ENCODE data around the gene MED15.
A peak's percentile ranks its signal among the peaks of the same experiment; 100 is the strongest.

Gene MED15, protein sequence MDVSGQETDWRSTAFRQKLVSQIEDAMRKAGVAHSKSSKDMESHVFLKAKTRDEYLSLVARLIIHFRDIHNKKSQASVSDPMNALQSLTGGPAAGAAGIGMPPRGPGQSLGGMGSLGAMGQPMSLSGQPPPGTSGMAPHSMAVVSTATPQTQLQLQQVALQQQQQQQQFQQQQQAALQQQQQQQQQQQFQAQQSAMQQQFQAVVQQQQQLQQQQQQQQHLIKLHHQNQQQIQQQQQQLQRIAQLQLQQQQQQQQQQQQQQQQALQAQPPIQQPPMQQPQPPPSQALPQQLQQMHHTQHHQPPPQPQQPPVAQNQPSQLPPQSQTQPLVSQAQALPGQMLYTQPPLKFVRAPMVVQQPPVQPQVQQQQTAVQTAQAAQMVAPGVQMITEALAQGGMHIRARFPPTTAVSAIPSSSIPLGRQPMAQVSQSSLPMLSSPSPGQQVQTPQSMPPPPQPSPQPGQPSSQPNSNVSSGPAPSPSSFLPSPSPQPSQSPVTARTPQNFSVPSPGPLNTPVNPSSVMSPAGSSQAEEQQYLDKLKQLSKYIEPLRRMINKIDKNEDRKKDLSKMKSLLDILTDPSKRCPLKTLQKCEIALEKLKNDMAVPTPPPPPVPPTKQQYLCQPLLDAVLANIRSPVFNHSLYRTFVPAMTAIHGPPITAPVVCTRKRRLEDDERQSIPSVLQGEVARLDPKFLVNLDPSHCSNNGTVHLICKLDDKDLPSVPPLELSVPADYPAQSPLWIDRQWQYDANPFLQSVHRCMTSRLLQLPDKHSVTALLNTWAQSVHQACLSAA

DNA sequence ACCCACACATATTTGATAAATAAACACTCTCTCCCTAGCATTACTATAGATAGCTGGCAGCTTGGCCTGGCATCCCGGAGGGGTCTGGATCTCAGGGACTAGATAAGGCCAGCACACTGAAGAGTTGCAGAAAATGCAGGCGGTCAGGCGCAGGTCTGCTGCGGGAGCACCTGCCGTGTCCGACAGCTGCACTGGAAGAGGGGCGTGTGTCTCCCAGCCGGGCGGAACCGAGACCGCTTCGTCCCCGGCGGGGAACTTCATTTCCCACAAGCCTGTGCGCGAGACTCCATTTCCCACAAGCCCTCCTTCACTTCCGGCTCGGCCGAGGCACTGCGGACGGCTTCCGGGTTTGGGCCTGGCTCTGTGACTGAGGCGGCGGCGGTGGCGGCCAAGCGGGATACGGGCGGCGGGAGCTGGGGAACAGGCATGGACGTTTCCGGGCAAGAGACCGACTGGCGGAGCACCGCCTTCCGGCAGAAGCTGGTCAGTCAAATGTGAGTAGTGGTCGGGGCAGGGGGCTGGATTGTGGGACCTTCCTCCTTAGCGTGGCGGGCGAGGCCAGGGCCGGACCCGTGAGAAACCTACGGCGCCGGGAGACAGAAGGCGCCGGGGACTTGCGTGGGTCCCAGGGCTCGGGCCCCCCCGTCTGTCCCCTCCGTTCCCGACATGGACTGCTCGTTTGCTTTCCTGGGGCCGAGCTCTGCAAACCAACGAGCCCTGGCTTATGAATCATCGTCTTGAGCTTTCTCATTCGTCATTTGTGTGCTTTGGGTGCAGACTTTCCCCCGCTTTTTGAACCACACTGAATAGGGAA, at the start of gene MED15:
Gene MED15, plus strand, starts transcription at position 358 of the 814 bp plus-strand sequence. Its CDS starts 69 bp downstream, at position 427.
- H3K27me3 ChIP-seq (ENCODE audit: control insufficient read depth, insufficient read depth, low read length): no peaks in the 10 kb centered on the region
- H3K9me3 ChIP-seq (ENCODE audit: control insufficient read depth, low read length): no peaks in the 10 kb centered on the region
- H3K36me3 ChIP-seq (ENCODE audit: control insufficient read depth, insufficient read depth, low read length): no peaks in the 10 kb centered on the region
- peaks cover 38% of the 10 kb centered on the region for H3K4me1 ChIP-seq (ENCODE audit: control insufficient read depth, insufficient read depth, low read length)
- H3K4me3 ChIP-seq (ENCODE audit: low read length): peak within 1 kb of the TSS; percentile 42
- H3K9ac ChIP-seq (ENCODE audit: low read length): peak within 1 kb of the TSS; percentile 97

DNA sequence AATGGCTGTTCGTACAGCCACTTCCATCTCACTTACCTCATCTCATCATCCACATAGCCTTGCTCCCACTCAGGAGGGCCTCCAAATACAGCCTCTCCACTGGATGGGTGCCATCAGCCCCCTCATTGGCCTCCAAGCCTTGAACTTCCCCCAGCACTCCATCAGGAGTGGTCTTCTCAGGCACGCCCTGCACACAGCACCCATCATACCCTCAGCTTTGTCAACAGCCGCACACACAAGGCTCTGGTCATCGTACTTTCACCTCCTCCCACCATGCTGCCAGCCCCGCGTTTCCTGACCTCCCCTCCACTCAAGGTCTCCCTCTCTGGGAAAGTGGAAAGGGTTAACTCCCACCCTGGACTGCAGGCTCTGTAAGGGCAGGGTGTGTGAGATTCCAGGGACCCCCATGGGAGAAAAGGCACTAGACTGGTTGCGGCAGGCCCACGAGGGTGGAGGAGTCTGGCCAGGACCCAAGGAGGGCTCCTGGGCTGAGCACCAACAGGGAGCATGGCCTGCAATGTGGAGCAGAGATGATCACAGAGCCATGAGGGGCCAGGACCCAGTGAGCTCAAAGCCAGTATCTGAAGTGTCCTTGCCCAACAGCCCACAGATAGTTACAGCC, 48.8 kb upstream of the MED15 start:
- no peak overlapping the region for H3K4me3 ChIP-seq (ENCODE audit: low read length)
- no peak overlapping the region for H3K9ac ChIP-seq (ENCODE audit: low read length)
- H3K36me3 ChIP-seq (ENCODE audit: control insufficient read depth, insufficient read depth, low read length): no peaks in the 10 kb centered on the region
- H3K9me3 ChIP-seq (ENCODE audit: control insufficient read depth, low read length): no peaks in the 10 kb centered on the region
- no peaks in the 10 kb centered on the region for H3K27me3 ChIP-seq (ENCODE audit: control insufficient read depth, insufficient read depth, low read length)
- H3K4me1 ChIP-seq (ENCODE audit: control insufficient read depth, insufficient read depth, low read length): no peaks in the 10 kb centered on the region

DNA sequence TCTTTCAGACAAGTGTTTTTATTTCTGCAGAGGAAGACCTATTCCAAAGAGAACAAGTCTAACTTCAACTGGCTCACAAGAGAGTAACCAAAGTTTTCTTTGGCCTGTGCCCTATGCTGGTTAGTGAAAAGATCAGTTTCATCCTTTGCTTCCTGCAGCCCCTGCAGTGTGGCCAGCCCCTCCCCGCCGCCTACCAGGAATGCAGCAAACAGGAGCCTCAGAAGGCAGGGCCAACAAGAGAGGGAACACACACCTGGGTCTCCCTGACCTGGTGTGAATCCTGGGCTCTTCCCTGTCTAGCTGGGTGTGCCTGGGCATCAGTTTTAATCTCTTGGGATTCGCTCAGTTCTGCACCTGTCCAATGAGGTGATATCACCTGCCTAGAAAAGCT, 48.3 kb upstream of the MED15 start:
- no peak overlapping the region for H3K4me3 ChIP-seq (ENCODE audit: low read length)
- H3K36me3 ChIP-seq (ENCODE audit: control insufficient read depth, insufficient read depth, low read length): no peaks in the 10 kb centered on the region
- no peak overlapping the region for H3K9ac ChIP-seq (ENCODE audit: low read length)
- no peaks in the 10 kb centered on the region for H3K4me1 ChIP-seq (ENCODE audit: control insufficient read depth, insufficient read depth, low read length)
- no peaks in the 10 kb centered on the region for H3K9me3 ChIP-seq (ENCODE audit: control insufficient read depth, low read length)
- no peaks in the 10 kb centered on the region for H3K27me3 ChIP-seq (ENCODE audit: control insufficient read depth, insufficient read depth, low read length)

DNA sequence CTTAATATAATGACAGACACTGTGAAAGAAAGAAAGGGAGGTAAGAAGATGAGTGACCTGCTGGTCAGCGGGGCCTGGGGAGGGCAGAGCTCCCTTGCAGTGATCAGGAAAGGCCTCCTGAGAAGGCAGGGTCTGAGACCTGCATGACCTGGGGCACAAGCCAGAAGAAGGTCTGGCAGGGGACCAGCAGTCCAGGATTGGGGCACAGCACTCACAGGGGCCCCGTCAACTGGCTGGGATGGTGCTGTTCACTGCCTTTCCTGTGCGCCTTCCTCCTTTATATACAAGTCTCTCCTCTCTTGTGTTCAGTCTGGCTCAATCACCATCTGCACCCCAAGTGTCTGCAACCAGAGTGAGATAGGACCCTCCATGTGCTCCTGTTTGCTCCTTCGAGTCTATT, 47.5 kb upstream of the MED15 start:
- Histone ChIP-seq H3K36me3 (ENCODE audit: control insufficient read depth, insufficient read depth, low read length) (peaks cover 5% of the 10 kb centered on the region), H3K4me1 (ENCODE audit: control insufficient read depth, insufficient read depth, low read length) (no peaks in the 10 kb centered on the region), H3K27me3 (ENCODE audit: control insufficient read depth, insufficient read depth, low read length) (no peaks in the 10 kb centered on the region), H3K9ac (ENCODE audit: low read length) (no peak overlapping the region), H3K9me3 (ENCODE audit: control insufficient read depth, low read length) (no peaks in the 10 kb centered on the region), H3K4me3 (ENCODE audit: low read length) (no peak overlapping the region)

DNA sequence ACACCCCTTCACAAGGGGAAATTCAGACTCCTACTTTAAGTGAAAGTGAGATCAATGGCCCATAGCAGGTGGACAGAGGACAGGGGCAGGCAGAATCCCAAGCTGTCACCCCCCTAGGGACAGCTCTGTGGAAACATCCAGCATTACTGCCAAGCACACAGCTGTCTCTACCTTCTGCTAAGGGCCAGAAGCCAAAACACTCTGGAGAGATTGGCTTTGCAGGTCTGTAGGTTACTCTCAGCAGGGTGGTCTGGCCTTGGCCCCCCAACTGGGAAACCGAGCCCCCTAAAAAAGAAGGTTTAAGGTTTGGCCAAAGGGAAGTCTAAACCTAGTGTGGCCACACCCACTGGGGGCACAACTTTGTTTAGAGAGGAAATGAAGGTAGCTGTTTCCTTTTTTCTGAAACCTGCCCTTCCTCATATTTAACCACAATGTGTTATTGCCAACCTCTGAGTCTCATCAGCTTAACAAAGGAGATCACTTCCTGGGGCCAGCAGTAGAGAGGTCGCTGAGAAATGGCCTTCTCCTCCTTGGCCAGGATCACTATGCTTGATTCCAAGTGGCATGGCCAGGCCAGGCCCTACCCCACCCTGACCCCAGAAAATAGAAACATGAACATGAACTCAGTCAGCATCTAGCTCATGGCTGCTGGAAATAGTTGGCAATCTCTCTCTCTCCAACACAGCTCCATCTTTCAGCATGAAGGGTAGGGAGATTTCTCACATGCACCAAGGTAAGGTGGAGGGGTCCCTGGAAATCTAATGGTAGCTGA, 43.9 kb upstream of the MED15 start:
- Histone ChIP-seq H3K9ac (ENCODE audit: low read length) (no peak overlapping the region), H3K27me3 (ENCODE audit: control insufficient read depth, insufficient read depth, low read length) (no peaks in the 10 kb centered on the region), H3K4me1 (ENCODE audit: control insufficient read depth, insufficient read depth, low read length) (no peaks in the 10 kb centered on the region), H3K4me3 (ENCODE audit: low read length) (no peak overlapping the region), H3K9me3 (ENCODE audit: control insufficient read depth, low read length) (no peaks in the 10 kb centered on the region), H3K36me3 (ENCODE audit: control insufficient read depth, insufficient read depth, low read length) (peaks cover 6% of the 10 kb centered on the region)

DNA sequence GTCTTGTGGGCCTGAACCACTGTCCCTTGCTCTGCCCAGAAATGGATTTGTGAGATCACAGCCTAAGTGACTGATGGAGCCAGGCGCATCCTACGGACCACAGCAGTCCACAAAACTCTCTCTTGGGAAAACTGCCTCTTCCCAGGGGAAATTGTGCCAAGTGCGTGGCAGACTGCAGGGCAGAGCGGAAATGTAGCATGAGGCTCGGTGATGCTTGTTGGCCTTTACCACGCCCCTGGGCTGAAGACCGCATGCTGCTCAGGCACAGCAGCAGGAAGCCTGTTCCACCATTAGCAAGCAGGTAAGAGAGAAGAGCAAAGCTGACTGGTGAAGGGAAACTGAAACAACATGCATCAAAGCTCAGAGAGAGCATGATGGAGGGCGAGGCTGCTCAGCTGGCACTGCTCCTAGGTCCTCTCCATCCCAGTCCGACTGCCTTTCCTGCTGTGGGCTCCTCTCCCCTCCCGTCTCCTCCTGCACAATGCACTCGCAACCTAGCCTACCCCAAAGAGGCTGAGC, 43.3 kb upstream of the MED15 start:
- no peak overlapping the region for H3K9ac ChIP-seq (ENCODE audit: low read length)
- H3K4me1 ChIP-seq (ENCODE audit: control insufficient read depth, insufficient read depth, low read length): no peaks in the 10 kb centered on the region
- H3K4me3 ChIP-seq (ENCODE audit: low read length): no peak overlapping the region
- no peaks in the 10 kb centered on the region for H3K9me3 ChIP-seq (ENCODE audit: control insufficient read depth, low read length)
- H3K27me3 ChIP-seq (ENCODE audit: control insufficient read depth, insufficient read depth, low read length): no peaks in the 10 kb centered on the region
- H3K36me3 ChIP-seq (ENCODE audit: control insufficient read depth, insufficient read depth, low read length): peaks cover 6% of the 10 kb centered on the region

DNA sequence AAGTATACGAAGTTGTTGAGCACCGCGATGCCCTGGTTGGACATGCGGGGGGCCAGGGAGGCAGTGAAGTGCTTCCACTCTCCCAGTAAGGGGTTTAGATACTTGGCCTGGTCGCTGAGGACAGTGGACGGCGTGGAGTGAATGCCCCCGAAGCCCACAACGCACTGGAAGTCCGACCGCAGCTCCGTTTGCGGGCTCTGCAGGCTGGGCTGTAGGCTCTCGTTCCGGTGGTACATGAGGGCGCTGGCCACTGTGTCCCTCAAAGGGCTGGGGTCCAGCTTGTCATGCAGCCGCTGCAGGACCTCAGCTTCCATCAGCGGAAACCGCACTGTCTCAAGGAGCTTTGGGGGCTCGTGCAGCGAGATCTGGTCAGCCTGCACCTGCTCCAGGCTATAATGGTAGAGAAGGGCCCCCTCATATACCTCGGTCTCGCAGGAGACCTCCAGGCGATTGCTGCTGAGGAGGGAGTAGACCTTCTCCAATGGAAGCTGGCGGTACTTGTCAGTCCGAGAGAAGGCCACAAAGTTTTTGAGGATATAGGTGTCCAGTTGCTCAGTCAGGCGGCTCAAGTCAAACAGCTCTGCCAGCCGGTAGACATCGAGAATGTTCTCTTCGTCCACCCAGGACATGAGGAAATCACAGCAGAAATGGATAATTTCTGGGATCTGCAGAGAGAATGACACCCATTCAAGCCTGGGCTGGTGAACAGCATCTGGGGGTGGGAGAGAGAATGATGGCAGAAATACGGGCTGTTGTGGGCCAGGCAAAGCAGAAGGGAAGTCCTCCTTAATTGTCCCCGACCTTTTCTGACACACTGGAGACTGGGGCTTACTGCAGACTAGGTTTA, 42.3 kb upstream of the MED15 start:
- Histone ChIP-seq H3K27me3 (ENCODE audit: control insufficient read depth, insufficient read depth, low read length) (no peaks in the 10 kb centered on the region), H3K9me3 (ENCODE audit: control insufficient read depth, low read length) (no peaks in the 10 kb centered on the region), H3K36me3 (ENCODE audit: control insufficient read depth, insufficient read depth, low read length) (peaks cover 6% of the 10 kb centered on the region), H3K4me1 (ENCODE audit: control insufficient read depth, insufficient read depth, low read length) (no peaks in the 10 kb centered on the region), H3K4me3 (ENCODE audit: low read length) (no peak overlapping the region), H3K9ac (ENCODE audit: low read length) (no peak overlapping the region)

DNA sequence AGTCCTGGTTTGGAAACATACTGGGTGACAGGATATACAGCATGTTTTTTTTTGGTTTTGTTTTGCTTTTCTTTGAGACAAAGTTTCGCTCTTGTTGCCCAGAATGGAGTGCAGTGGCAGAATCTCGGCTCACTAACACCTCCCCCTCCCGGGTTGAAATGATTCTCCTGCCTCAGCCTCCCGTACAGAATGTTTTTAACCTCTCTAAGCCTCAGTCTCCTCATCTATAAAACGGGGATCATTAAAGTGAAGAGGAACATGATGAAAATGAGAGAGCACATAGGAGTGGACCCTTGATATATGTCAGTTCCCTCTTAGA, 41.7 kb upstream of the MED15 start:
- no peaks in the 10 kb centered on the region for H3K9me3 ChIP-seq (ENCODE audit: control insufficient read depth, low read length)
- no peak overlapping the region for H3K9ac ChIP-seq (ENCODE audit: low read length)
- no peak overlapping the region for H3K4me3 ChIP-seq (ENCODE audit: low read length)
- peaks cover 6% of the 10 kb centered on the region for H3K36me3 ChIP-seq (ENCODE audit: control insufficient read depth, insufficient read depth, low read length)
- no peaks in the 10 kb centered on the region for H3K27me3 ChIP-seq (ENCODE audit: control insufficient read depth, insufficient read depth, low read length)
- H3K4me1 ChIP-seq (ENCODE audit: control insufficient read depth, insufficient read depth, low read length): no peaks in the 10 kb centered on the region

DNA sequence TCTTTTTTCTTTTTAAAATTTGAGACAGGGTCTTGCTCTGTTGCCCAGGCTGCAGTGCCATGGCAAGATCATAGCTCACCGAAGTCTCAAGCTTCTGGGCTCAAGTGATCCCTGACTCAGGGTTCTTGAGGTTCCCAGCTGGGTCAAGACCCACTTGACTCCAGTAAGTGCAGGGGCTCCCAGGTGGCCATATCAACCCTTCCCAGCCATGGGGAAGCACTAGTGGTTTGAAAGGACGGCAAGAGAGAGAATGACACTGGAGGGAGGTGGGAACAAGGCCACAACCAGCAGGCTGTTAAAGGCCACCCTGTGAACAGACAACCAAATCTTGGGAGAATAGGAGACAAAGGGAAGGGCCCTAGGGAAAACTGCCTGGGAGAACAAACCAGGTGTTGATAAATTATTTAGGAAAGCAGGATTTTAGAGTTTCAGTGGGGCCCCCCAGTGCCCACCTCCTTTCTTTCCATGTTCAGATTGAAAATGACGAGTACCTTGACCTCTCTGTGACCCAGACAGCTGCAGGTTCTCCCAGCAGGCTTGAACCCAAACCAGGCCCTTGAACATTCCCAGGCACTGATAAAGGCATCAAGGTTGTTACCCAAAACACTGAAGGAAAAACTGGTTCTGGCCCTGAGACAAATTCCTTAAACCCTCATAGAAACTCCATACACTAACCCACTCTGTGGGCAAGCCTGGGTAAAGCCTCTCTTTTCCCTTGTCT, 40.6 kb upstream of the MED15 start:
- peaks cover 6% of the 10 kb centered on the region for H3K36me3 ChIP-seq (ENCODE audit: control insufficient read depth, insufficient read depth, low read length)
- H3K9me3 ChIP-seq (ENCODE audit: control insufficient read depth, low read length): no peaks in the 10 kb centered on the region
- no peak overlapping the region for H3K4me3 ChIP-seq (ENCODE audit: low read length)
- H3K4me1 ChIP-seq (ENCODE audit: control insufficient read depth, insufficient read depth, low read length): no peaks in the 10 kb centered on the region
- H3K27me3 ChIP-seq (ENCODE audit: control insufficient read depth, insufficient read depth, low read length): no peaks in the 10 kb centered on the region
- H3K9ac ChIP-seq (ENCODE audit: low read length): no peak overlapping the region
